ENCODE results near the gene ASPDH.

The ASPDH gene

DNA sequence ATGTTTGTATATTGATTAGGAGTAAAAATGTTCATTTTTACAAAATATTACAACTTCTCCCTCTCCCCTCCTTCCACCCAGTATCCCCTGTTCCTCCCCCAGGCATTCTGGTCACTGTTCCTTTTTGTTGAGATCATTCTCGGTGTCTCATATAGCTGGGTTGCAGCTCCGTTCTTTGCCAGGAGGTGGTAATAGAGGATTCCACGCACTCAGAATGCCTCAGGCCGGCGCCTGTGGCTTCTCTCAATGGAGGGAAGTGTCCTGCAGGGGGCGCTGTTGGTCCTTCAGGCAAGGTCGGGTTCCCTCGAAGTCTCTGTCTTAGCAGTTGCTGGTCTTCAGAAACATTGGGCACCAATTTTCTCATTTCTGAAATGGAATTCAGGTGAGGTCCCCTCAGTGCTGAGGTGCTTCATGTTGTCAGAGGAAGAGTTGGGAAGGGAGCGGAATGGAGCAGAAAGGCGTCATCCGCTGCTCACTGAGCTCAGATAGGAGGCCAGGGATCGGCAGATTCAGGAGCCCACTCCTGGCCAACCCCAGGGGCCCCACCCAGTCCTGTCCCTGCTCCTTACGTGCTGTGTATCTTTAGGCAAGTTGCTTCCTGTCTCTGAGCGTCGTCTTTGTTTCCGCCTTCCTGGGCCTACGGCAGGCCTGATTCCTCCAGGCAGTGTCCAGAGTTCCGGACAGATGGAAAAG, 26.7 kb downstream of the ASPDH start:
- Mint-ChIP-seq H3K27ac (no peak overlapping the region), H3K27me3 (peaks cover 2% of the 10 kb centered on the region), H3K4me3 (no peak overlapping the region), H3K9me3 (peaks cover 6% of the 10 kb centered on the region), H3K4me1 (peaks cover 11% of the 10 kb centered on the region), H3K36me3 (ENCODE audit: low read depth) (peaks cover 21% of the 10 kb centered on the region)
- DNase-seq (peak; percentile 73), ATAC-seq (peak; percentile 29)

DNA sequence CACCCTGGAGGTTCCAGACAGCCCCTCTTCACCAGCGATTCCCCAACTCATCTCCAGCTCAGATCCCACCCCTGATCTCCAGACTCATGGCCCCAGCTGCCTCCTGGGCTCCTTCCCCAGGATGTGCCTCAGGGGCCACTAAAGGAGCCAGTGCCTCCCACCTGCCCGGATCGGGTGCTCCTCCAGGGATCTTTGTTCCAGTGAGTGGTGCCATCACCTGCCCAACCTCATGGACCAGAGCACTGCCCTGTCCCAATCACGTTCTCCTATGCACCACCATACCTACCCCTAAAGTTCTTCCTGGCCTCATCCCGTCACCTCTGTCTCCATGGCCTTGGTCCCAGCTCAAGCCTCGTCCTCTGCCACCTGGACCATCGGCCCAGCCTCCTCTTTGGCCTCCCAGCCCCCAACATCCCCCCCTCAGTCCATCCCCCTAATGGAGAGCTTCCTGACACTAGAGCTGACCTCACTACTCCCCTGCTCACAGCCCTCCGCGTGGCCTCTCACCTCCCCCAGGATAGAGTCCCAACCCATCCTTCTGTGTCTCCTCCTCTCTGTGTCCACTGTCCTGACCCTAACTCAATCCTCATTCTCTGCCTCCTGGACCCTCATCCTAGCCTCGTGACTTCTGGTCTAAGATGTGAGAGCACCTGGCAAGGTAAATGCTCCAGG, 28.3 kb downstream of the ASPDH start:
- no peak for ATAC-seq
- no peak for DNase-seq
- Mint-ChIP-seq H3K27me3 (no peaks in the 10 kb centered on the region), H3K4me3 (no peak overlapping the region), H3K9me3 (peaks cover 6% of the 10 kb centered on the region), H3K36me3 (ENCODE audit: low read depth) (peaks cover 21% of the 10 kb centered on the region), H3K4me1 (no peaks in the 10 kb centered on the region), H3K27ac (peak overlapping the region; percentile 38)

DNA sequence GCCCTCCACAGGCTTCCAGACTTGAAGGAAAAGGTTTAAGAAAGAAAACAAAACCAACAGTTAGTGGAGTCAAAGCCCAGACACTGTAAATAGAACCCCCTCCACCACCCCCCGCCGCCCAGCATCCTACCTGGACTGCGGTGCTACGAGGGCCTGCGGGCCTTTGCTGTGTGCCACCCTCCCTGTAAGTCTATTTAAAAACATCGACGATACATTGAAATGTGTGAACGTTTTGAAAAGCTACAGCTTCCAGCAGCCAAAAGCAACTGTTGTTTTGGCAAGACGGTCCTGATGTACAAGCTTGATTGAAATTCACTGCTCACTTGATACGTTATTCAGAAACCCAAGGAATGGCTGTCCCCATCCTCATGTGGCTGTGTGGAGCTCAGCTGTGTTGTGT, 30.8 kb downstream of the ASPDH start:
- ATAC-seq (no peak), DNase-seq (no peak)
- no peaks in the 10 kb centered on the region for H3K27me3 Mint-ChIP-seq
- peaks cover 6% of the 10 kb centered on the region for H3K9me3 Mint-ChIP-seq
- H3K4me3 Mint-ChIP-seq: no peak overlapping the region
- H3K4me1 Mint-ChIP-seq: peaks cover 8% of the 10 kb centered on the region
- no peak overlapping the region for H3K27ac Mint-ChIP-seq
- H3K36me3 Mint-ChIP-seq (ENCODE audit: low read depth): peaks cover 25% of the 10 kb centered on the region

DNA sequence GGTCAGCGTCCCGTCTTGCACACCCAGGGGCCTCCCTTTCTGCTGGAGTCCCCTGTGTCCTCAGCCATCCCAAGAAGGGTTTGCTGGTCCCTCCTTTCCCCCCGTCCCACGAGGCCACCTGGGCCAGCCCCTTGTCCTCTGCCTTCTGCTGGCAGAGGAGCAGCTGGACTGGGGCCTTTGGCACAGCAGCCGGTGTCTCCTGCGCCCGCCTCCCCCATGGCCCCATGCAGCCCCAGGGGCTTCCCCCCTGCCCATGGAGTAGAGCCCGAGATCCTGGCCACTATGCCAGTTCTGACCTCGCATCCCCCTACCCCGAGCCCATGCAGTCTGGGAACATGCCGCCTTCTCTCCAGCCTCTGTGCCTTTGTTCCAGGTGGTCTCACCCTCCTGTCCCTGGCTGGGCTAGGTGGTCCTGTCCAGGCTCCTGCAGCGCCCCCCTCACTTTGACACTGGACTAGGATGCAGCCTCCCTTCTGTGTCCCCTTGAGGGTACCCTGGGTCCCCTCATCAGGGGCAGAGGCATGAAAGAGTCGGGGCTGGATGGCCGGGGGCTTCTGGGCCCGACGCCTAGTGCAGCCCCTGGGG, 31.4 kb downstream of the ASPDH start:
- peaks cover 31% of the 10 kb centered on the region for H3K36me3 Mint-ChIP-seq (ENCODE audit: low read depth)
- H3K9me3 Mint-ChIP-seq: peaks cover 6% of the 10 kb centered on the region
- H3K27ac Mint-ChIP-seq: no peak overlapping the region
- peaks cover 13% of the 10 kb centered on the region for H3K4me1 Mint-ChIP-seq
- no peak for ATAC-seq
- DNase-seq: no peak
- H3K4me3 Mint-ChIP-seq: no peak overlapping the region
- H3K27me3 Mint-ChIP-seq: no peaks in the 10 kb centered on the region

DNA sequence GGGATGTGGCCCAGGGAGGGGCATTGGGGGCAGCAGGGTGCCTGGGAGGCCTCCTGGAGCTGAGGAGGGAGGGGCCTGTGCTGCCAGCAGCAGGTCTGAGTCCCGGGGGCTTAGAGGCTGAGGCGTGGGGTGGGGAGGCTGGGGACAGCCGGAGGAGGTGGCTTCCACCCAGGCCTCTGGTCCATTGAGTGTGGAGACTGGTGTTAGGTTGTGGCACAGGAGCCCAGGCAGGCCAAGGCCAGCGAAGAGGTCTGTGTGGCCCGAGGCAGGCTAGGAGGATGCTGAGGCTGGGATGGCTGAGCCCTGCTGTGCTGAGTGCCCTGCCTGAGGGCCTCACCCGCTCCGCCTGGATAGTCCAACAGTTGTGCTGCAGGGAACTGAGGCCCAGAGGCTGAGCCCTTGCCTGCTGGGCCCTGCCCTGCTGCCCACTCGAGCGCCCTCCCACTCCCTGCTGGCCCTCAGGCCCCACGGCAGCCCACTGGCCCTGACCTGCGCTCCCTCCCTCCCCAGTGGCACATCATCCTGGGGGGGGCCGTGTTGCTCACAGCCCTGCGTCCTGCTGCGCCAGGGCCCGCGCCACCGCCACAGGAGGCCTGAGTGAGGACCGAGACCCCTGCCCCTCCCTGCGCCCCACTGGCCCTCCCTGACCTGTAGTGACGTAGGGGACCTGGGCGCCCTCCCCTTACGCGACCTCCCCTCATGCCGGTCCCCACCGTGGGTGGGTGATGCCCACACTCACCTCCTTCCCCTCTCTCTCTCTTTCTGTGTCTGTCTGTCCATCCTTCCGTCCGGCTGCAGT, 32.2 kb downstream of the ASPDH start:
- Mint-ChIP-seq H3K27ac (no peak overlapping the region), H3K36me3 (ENCODE audit: low read depth) (peaks cover 28% of the 10 kb centered on the region), H3K4me3 (no peak overlapping the region), H3K4me1 (peaks cover 19% of the 10 kb centered on the region), H3K9me3 (peaks cover 2% of the 10 kb centered on the region), H3K27me3 (no peaks in the 10 kb centered on the region)
- no peak for DNase-seq
- ATAC-seq: no peak

DNA sequence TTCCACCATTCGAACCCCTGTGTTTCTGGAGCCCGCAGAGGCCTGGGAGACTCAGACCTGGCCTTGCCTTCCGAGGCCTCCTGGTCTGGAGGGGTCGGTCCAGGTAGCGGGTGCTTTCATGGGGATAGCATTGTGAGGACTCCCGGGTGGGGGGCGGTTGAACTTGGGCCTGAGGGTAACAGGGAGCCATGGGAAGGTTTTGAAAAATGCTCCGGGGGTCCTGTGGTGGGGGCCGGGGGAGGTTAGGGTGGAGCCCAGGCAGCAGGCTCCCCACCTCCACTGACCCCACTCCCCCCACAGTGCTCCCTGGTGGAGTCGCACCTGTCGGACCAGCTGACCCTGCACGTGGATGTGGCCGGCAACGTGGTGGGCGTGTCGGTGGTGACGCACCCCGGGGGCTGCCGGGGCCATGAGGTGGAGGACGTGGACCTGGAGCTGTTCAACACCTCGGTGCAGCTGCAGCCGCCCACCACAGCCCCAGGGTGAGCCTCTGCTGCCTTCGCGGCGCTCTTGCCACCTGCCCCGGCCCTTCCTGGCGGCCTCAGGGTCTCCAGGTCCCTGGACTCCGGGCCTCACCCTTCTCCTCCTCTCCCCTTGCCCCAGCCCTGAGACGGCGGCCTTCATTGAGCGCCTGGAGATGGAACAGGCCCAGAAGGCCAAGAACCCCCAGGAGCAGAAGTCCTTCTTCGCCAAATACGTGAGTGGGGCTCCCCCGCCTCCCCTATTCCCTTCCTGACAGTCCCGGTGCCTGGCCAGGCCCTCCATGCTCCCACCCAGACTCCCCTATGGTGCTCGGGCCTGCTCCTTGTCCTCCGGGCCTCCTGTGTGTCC, 33.2 kb downstream of the ASPDH start:
- Mint-ChIP-seq H3K4me1 (peaks cover 21% of the 10 kb centered on the region), H3K4me3 (no peak overlapping the region), H3K9me3 (no peaks in the 10 kb centered on the region), H3K27me3 (no peaks in the 10 kb centered on the region), H3K27ac (no peak overlapping the region), H3K36me3 (ENCODE audit: low read depth) (peaks cover 22% of the 10 kb centered on the region)
- ATAC-seq (no peak), DNase-seq (no peak)

DNA sequence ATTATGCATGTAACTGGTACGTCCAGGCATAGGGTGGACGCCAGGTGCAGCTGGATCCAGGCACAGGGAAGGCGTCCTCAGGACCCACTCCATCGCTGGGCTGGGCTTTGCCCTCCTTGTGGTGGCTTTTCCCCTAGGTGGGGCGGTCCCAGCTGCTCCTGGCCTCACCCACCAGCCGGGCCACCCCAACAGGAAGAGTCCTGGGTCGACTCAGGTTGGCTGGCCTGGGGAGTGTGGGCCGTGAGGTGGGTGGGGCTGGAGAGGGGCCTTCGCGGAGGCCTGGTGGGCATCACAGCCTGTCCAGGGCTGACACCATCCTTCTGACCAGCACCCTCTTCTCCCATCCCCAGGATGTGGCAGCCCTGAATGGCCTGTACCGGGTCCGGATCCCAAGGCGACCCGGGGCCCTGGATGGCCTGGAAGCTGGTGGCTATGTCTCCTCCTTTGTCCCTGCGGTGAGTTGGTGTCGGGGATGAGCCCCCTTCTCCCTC, 33.9 kb downstream of the ASPDH start:
- DNase-seq (no peak), ATAC-seq (no peak)
- H3K4me1 Mint-ChIP-seq: peaks cover 24% of the 10 kb centered on the region
- H3K9me3 Mint-ChIP-seq: no peaks in the 10 kb centered on the region
- no peak overlapping the region for H3K27ac Mint-ChIP-seq
- no peak overlapping the region for H3K4me3 Mint-ChIP-seq
- H3K27me3 Mint-ChIP-seq: no peaks in the 10 kb centered on the region
- peaks cover 20% of the 10 kb centered on the region for H3K36me3 Mint-ChIP-seq (ENCODE audit: low read depth)

DNA sequence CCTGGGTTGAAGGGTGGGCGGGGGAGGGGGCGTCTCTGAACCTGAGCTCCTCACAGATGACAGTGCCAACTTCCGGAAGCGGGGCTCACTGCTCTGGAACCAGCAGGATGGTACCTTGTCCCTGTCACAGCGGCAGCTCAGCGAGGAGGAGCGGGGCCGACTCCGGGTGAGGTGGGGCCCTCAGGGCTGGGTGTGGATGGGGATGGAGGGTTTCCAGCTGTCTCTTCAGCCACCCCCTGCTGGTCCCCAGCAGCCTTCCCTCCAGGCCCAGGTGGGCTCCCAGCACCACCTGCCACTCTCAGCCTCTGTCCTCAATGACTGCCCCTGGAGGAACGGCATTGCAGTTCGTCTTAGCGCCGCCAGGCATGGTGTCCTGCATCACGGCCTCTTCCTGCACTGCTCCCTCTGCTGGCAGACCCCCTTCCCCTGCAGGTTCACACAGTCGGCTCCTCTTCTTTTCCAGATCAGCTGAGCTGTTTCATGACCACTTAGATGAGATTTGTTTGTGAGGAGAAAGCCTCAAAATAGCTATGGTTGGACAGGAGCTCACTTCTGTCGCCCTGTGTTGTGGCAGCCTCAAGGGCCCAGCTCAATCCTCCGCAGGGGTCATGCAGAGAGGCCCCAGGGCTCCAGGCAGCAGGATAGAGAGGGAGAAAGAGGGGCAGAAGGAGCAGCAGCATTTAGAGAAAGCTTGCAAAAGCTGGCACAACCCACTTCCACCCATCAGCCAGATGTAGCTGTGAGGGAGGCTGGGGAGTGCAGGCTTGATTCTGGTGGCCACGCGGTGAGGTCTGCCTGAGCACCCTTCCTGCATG, 34.6 kb downstream of the ASPDH start:
- no peaks in the 10 kb centered on the region for H3K9me3 Mint-ChIP-seq
- H3K27ac Mint-ChIP-seq: no peak overlapping the region
- peak; percentile 30 for DNase-seq
- H3K4me3 Mint-ChIP-seq: no peak overlapping the region
- ATAC-seq: no peak
- peaks cover 19% of the 10 kb centered on the region for H3K36me3 Mint-ChIP-seq (ENCODE audit: low read depth)
- H3K4me1 Mint-ChIP-seq: peaks cover 24% of the 10 kb centered on the region
- no peaks in the 10 kb centered on the region for H3K27me3 Mint-ChIP-seq

DNA sequence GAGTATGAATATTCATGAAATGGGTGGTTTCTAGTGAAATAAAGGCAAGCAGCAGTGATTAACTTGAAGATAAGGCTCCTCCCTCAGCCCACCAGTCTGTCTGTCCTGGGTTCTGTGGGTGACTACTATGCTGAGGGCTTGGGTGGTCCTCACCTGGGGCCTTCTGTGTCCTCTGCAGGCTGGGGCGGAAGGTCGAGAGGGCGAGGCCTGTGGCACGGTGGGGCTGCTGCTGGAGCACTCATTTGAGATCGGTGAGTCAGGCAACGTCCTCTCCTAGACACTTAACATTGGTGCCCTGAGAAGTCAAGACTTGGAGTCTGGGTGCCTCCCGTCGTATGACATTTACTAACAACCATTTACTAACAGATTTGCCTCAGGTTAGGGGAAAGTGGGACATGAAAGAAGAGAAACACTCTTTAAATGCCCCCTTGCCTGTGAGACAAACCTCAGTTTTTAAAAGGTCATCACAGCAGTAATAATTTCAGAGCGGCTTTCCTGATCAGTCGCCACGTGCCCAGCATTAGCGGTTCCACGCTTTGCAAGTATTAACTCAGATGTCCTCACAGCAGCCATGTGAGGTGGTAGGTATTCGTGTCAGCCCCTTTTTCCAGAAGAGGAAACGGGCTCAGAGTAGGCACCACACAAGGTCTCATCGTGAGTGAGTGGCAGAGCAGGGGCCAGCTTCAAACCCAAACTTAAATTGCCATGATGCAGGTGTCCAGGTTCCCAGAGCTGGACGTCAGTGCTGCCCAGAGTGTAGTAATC, 35.8 kb downstream of the ASPDH start:
- Mint-ChIP-seq H3K36me3 (ENCODE audit: low read depth) (peaks cover 13% of the 10 kb centered on the region), H3K4me1 (peaks cover 24% of the 10 kb centered on the region), H3K4me3 (peak overlapping the region; percentile 98), H3K27me3 (no peaks in the 10 kb centered on the region), H3K27ac (peak overlapping the region; percentile 47), H3K9me3 (no peaks in the 10 kb centered on the region)
- DNase-seq: no peak
- no peak for ATAC-seq

DNA sequence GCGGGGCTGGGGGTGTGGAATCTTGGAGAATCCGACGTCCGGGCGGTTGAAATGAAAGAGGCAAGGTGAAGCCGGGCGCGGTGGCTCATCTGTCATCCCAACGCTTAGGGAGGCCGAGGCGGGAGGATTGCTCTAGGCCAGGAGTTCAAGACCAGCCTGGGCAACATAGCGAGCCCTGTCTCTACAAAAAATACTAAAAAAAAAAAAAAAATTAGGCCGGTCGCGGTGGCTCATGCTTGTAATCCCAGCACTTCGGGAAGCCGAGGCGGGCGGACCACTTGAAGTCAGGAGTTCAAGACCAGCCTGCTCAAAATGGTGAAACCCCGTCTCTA, 36.8 kb downstream of the ASPDH start:
- Mint-ChIP-seq H3K36me3 (ENCODE audit: low read depth) (peaks cover 11% of the 10 kb centered on the region), H3K4me1 (peaks cover 24% of the 10 kb centered on the region), H3K4me3 (peak overlapping the region; percentile 98), H3K27ac (peak overlapping the region; percentile 91), H3K27me3 (no peaks in the 10 kb centered on the region), H3K9me3 (no peaks in the 10 kb centered on the region)
- DNase-seq (no peak), ATAC-seq (no peak)

DNA sequence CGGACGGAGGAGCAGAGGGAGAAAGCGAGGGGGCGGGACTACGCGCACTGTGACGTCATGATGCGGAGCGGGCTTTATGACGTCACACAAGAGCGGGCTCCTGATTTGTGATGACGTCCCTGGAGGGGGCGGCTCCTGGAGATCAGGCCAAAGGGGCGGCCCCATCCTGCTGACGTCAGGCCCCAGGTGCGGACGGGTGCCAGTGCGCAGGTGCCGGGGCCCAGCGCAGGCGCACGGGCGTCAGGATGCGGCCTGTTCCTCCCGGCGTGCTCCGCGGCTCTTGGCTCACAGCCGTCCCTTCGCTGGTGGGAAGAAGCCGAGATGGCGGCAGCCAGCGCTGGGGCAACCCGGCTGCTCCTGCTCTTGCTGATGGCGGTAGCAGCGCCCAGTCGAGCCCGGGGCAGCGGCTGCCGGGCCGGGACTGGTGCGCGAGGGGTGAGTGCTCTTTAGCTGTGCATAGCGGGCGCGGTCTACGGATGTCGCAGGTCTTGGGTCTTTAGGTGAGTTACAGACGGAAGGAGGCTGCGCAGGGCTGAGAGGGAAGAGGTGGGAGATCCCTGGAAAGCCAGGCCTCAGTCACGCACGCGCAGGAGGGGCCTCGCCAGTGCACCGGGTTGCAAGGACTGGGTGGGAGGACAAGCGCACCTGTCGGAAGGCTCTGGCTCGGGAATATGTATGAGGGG, 37.3 kb downstream of the ASPDH start, which contains the start of the genes EMC10 and GARIN5A:
TSS of gene EMC10 (plus strand) at position 284 of the 683 bp plus-strand sequence. CDS start at position 322, 38 bp downstream.
TSS of gene GARIN5A (minus strand) at position 625 of the 683 bp plus-strand sequence. CDS start at position 165, 460 bp downstream.
- peak; percentile 95 for DNase-seq
- no peaks in the 10 kb centered on the region for H3K9me3 Mint-ChIP-seq
- peaks cover 11% of the 10 kb centered on the region for H3K36me3 Mint-ChIP-seq (ENCODE audit: low read depth)
- peak within 1 kb of the TSS; percentile 91 for H3K27ac Mint-ChIP-seq
- ATAC-seq: peak; percentile 90
- peaks cover 24% of the 10 kb centered on the region for H3K4me1 Mint-ChIP-seq
- peak within 1 kb of the TSS; percentile 98 for H3K4me3 Mint-ChIP-seq
- H3K27me3 Mint-ChIP-seq: no peaks in the 10 kb centered on the region

DNA sequence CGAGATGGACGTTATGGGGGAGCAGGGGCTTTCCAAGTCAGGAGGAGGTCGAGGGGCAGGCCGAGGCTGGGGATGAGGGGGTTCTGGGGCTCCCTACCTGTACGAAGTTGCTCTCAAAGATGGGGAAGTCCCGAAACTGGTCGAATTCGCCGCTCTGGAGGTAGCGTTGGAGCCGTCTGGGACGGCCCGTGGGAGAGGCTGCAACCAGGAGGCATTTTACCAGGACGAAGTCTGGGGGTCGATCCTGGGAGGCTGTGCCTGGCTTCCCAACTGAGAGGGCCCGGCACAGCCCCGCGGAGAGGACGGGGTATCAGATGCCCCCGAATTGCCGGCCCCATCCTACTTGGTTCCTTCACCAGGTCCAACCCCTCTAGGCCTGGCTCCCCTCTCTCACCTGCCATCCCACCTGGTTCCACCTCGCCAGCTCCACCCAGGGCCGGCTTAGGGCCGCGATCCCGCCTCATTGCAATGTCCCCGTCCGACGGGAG, 37.9 kb downstream of the ASPDH start:
- Mint-ChIP-seq H3K4me3 (peak overlapping the region; percentile 98), H3K27me3 (no peaks in the 10 kb centered on the region), H3K27ac (peak overlapping the region; percentile 91), H3K9me3 (no peaks in the 10 kb centered on the region), H3K4me1 (peaks cover 24% of the 10 kb centered on the region), H3K36me3 (ENCODE audit: low read depth) (peaks cover 11% of the 10 kb centered on the region)
- DNase-seq (no peak), ATAC-seq (no peak)
